Endothelial cell of umbilical vein (primary cell): ENCODE measurements around the gene TANGO6.

ENCODE experiments used
- POLR2AphosphoS5 ChIP-seq: IDR thresholded peaks from 2 replicates; pipeline ENCODE4 v1.6.1; 2012; ENCODE audit warnings: low read depth, mild to moderate bottlenecking, control low read depth, low read length, moderate library complexity; ENCODE audit not compliant: insufficient read depth
- TF ChIP-seq, protein P1 (sequence below), 2 donors: IDR thresholded peaks; 1 replicate in 1 of 2; 2 replicates in 1 of 2; pipeline ENCODE4 v1.5.1; 2011; ENCODE audit warnings: low read length in 2 of 2, mild to moderate bottlenecking in 2 of 2, moderate library complexity in 2 of 2, control low read depth in 1 of 2, inconsistent platforms in 1 of 2, low read depth in 1 of 2; ENCODE audit not compliant: insufficient read depth in 1 of 2; ENCODE audit errors: extremely low read depth in 1 of 2

DNA sequence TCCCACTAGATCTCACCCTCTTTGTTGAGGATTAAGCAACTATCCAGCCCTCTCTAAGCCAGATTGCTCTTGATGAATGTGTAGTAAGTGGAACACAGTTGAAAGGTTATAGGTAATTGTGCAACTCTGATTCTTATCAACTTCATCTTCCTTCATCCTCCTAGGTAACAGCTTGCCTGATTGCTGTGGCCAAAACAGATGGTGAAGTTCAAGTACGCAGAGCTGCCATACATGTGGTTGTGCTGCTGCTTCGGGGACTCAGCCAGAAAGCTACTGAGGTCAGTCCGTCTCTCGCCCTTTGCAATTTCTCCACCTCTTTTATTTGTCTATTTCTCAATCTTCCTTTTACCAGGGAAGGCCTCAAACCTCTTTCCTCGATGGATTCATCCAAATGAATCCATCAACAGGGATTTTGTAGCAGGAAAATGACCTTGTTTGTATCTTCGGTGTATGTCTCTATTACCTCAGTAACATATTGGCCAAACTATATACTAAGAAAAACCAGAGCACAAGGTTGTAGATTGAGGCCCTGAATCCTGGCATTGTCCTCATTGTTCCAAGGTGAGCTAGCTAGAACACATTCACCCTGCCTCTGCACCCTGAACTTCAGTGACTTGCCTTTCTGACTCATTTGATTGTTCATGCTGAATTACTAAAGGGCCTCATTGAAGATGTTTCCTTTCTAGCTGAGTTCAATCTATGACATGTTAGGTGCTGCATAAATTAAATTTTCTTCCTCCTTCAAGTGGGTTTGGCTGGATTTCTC, 197.0 kb downstream of the TANGO6 start:
- TF ChIP-seq POLR2AphosphoS5: peak; percentile 46
- TF ChIP-seq, protein P1, sequence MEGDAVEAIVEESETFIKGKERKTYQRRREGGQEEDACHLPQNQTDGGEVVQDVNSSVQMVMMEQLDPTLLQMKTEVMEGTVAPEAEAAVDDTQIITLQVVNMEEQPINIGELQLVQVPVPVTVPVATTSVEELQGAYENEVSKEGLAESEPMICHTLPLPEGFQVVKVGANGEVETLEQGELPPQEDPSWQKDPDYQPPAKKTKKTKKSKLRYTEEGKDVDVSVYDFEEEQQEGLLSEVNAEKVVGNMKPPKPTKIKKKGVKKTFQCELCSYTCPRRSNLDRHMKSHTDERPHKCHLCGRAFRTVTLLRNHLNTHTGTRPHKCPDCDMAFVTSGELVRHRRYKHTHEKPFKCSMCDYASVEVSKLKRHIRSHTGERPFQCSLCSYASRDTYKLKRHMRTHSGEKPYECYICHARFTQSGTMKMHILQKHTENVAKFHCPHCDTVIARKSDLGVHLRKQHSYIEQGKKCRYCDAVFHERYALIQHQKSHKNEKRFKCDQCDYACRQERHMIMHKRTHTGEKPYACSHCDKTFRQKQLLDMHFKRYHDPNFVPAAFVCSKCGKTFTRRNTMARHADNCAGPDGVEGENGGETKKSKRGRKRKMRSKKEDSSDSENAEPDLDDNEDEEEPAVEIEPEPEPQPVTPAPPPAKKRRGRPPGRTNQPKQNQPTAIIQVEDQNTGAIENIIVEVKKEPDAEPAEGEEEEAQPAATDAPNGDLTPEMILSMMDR (IDR thresholded peaks at IDR 0.05; ENCODE audit: extremely low read depth in 1 of 2, insufficient read depth in 1 of 2, low read depth in 1 of 2, low read length in 2 of 2): no peak
